ENCODE results near the gene PSMG3.
"Not testable (repeated sequence)": the region's sequence is repeated elsewhere in the genome, so short reads cannot be mapped to it uniquely, and the experiment has no call there.

PSMG3 gene

DNA sequence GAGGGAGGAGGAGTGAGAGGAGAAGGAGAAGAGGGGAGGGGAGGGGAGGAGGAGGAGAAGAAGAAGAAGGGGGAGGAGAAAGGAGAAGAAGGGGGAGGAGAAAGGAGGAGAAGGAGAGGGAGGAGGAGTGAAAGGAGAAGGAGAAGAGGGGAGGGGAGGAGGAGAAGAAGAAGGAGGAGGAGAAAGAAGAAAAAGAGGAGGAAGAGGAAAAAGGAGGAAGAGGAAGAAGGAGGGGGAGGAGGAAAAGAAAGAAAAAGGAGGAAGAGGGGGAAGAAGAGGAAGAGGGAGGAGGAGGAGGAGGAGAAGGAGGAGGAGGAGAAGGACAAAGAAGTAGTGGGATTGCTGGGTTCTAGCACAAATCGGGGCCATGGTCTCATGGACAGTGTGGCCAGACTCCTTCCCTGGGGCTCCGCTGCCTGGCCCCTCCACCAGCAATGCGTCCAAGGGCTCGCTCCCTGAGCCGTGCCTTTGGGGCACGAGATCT, 43.5 kb downstream of the PSMG3 start:
- peaks cover 23% of the 10 kb centered on the region for H3K4me1 Mint-ChIP-seq (ENCODE audit: low read depth)
- H3K27ac Mint-ChIP-seq = peak overlapping the region; percentile 28
- intact Hi-C loops (cut with micrococcal nuclease) = no loop called here
- peaks cover 15% of the 10 kb centered on the region for H3K27me3 Mint-ChIP-seq
- peaks cover 1% of the 10 kb centered on the region for H3K36me3 Mint-ChIP-seq (ENCODE audit: low read depth)
- no peak overlapping the region for H3K4me3 Mint-ChIP-seq
- no peaks in the 10 kb centered on the region for H3K9me3 Mint-ChIP-seq

DNA sequence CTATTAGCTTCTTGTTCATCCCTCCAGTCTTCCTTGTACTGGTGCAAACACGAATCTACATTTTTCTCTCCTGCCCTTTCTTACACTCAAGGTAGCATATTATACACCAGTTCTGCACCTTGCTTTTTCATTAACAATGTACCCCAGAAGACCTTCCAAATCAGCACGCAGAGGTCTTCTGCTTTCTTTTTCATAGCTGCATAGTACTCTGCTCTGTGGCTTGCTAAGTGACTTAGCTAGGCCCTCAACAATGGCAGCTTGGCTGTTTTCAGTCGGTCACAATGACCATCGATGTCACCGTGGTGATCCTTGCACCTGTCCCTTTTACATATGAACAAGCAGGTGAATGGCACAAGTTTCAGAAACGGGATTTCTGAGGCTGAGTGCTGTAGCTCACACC, 44.4 kb downstream of the PSMG3 start:
- no peaks in the 10 kb centered on the region for H3K9me3 Mint-ChIP-seq
- no peak overlapping the region for H3K4me3 Mint-ChIP-seq
- peaks cover 15% of the 10 kb centered on the region for H3K27me3 Mint-ChIP-seq
- peaks cover 27% of the 10 kb centered on the region for H3K4me1 Mint-ChIP-seq (ENCODE audit: low read depth)
- H3K36me3 Mint-ChIP-seq (ENCODE audit: low read depth) = no peaks in the 10 kb centered on the region
- intact Hi-C loops (cut with micrococcal nuclease) = no loop called here
- H3K27ac Mint-ChIP-seq = no peak overlapping the region

DNA sequence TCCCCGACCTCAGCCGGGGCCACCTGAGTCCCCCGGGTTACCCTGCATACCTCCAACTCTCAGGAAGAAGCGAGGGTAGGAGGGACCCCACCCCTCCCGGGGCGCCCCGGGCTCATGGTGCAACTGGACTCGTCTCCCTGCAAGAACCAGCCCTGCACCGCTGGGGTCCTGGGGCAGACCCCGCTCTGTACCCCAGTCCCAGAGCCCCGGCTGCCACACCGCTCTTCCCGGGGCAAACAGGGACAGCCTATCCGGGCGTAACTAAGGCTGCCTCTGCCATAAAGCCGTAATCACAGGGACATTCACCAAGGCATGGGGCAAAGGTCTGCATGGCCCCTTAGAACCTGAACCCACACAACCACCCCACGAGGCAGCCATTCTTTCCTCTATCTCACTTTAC, 46.0 kb downstream of the PSMG3 start:
- H3K4me1 Mint-ChIP-seq (ENCODE audit: low read depth) = peaks cover 32% of the 10 kb centered on the region
- H3K27me3 Mint-ChIP-seq = peaks cover 15% of the 10 kb centered on the region
- peaks cover 8% of the 10 kb centered on the region for H3K9me3 Mint-ChIP-seq
- no peak overlapping the region for H3K27ac Mint-ChIP-seq
- intact Hi-C loops (cut with micrococcal nuclease) = no loop called here
- H3K36me3 Mint-ChIP-seq (ENCODE audit: low read depth) = no peaks in the 10 kb centered on the region
- H3K4me3 Mint-ChIP-seq = no peak overlapping the region

DNA sequence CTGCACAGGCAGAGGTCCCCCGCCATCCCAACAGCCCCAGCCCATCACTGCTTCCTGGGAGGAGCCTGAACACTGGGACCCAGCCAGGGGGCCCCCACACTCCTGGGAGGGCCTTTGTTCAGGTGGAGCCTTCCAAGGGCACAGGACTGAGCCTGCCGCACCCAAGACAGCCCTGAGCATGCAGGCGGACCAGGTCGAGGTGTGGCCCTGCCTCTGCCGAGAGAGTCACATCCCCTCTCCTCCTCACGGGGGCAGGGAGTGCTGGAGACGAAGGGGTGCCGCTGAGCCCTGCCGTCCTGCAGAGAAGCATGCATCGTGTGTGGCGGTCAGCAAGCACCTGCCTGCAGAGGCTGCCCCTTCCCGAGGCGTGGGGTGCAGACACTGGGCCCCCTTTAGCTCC, 46.6 kb downstream of the PSMG3 start:
- Mint-ChIP-seq H3K36me3 (ENCODE audit: low read depth) (no peaks in the 10 kb centered on the region), H3K4me1 (ENCODE audit: low read depth) (peaks cover 32% of the 10 kb centered on the region), H3K4me3 (no peak overlapping the region), H3K9me3 (peaks cover 8% of the 10 kb centered on the region), H3K27me3 (peaks cover 15% of the 10 kb centered on the region), H3K27ac (no peak overlapping the region)
- intact Hi-C loops (cut with micrococcal nuclease) = no loop called here

DNA sequence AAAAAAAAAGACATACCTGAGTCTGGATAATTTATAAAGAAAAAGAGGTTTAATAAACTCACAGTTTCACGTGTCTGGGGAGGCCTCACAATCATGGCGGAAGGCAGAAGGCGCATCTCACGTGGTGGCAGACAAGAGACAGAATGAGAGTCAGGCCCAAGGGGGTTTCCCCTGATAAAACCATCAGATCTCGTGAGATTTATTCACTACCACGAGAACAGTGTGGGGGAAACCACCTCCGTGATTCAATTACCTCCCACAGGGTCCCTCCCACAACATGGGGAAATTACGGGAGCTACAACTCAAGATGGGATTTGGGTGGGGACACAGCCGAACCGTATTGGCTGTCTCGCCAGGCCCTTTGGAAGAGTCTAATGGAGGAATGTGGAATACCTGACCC, 48.4 kb downstream of the PSMG3 start:
- H3K27ac Mint-ChIP-seq = no peak overlapping the region
- H3K9me3 Mint-ChIP-seq = peaks cover 8% of the 10 kb centered on the region
- no peaks in the 10 kb centered on the region for H3K36me3 Mint-ChIP-seq (ENCODE audit: low read depth)
- peaks cover 15% of the 10 kb centered on the region for H3K27me3 Mint-ChIP-seq
- peaks cover 21% of the 10 kb centered on the region for H3K4me1 Mint-ChIP-seq (ENCODE audit: low read depth)
- intact Hi-C loops (cut with micrococcal nuclease) = no loop called here
- no peak overlapping the region for H3K4me3 Mint-ChIP-seq

DNA sequence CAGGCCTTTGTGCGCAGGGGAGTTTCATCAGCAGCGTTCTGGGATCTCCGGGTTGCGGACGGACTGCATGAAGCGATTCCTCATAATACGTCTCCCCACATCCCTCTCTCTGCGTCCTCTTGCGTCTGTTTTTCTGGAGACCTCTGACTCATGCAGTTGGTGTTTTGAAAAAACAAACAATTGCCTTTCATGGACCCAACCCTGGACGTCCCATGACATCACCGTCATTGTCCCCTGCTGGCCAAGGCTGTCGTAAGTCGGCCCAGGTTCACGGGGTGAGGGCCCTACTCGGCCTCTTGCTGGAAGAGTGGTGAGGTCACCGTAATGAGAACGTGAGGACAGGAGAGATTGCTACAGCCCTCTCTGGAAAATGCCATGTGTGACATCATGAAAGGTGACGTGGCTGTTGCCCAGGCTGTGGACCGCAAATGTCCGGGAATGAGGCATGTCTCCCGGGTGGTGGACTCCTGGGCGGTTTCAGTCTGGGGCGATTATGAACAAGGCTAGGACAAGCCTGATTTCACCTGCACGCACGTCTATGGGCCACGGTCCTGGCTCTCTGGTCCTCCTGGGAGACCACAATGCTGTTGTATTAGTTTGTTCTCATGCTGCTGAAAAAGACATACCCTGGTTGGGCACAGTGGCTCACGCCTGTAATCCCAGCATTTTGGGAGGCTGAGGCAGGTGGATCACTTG, 49.1 kb downstream of the PSMG3 start:
- Mint-ChIP-seq H3K27ac (peak overlapping the region; percentile 17), H3K27me3 (peaks cover 15% of the 10 kb centered on the region), H3K4me3 (no peak overlapping the region), H3K36me3 (ENCODE audit: low read depth) (no peaks in the 10 kb centered on the region), H3K4me1 (ENCODE audit: low read depth) (peaks cover 13% of the 10 kb centered on the region), H3K9me3 (peaks cover 8% of the 10 kb centered on the region)
- intact Hi-C loops (cut with micrococcal nuclease) = no loop called here

DNA sequence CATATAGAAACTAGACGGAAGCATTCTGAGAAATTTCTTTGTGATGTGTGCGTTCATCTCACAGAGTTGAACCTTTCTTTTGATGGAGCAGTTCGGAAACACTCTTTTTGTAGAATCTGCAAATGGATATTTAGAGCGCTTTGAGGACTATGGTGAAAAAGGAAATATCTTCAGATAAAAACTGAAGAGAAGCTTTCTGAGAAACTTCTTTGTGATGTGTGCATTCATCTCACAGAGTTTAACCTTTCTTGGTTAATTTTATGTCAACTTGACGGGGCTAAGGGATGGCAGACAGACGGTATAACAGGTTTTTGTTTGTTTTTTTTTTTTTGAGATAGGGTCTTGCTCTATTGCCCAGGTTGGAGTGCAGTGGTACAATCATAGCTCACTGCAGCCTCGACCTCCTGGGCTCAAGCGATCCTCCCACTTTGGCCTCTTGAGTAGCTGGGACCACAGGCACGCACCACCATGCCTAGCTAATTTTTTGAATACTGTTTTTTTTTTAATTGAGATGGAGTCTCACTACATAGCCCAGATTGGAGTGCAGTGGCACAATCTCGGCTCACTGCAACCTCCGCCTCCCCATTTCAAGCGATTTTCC, 50.4 kb downstream of the PSMG3 start:
- H3K4me3 Mint-ChIP-seq; intact Hi-C loops (cut with micrococcal nuclease); H3K36me3 Mint-ChIP-seq (ENCODE audit: low read depth); H3K9me3 Mint-ChIP-seq; H3K27ac Mint-ChIP-seq: not testable (repeated sequence)
- H3K4me1 Mint-ChIP-seq (ENCODE audit: low read depth) = peaks cover 17% of the 10 kb centered on the region
- H3K27me3 Mint-ChIP-seq = peaks cover 15% of the 10 kb centered on the region
